GM10248 (cell line): ENCODE measurements around the gene CXorf65.

ENCODE experiments used
- CTCF ChIA-PET: fragments of 300-600 bp; sonication (Branson Sonifier 250); formaldehyde crosslinking; extraction: SDS; loops from one replicate; lab custom pipeline; 2021; ENCODE audit warnings: antibody characterized with exemption; lab: Yijun Ruan, JAX
- POLR2A ChIA-PET: fragments of 350-650 bp; sonication (Branson Sonifier 250); formaldehyde crosslinking; extraction: SDS; loops from one replicate; lab custom pipeline; 2020; ENCODE audit warnings: antibody characterized with exemption; lab: Yijun Ruan, JAX
- DNase-seq: peaks from one replicate; pipeline ENCODE4 v3.0.0; 2012; ENCODE audit errors: extremely low spot score
- TF ChIP-seq, protein P1 (sequence below): IDR thresholded peaks from 2 replicates; pipeline ENCODE4 v1.5.1; 2012; ENCODE audit warnings: mild to moderate bottlenecking, low read depth; ENCODE audit errors: extremely low read depth, missing control alignments, control extremely low read depth

Gene CXorf65

GRCh38 chrX:71106427-71106826 is at the start of gene CXorf65:
Gene CXorf65 (minus strand): TSS chrX:71106740. CDS start chrX:71106556, 184 bp downstream.
- ChIA-PET POLR2A (no interaction called here), CTCF (interaction anchor here (0.7 to 1.8 kb wide), 2 partner anchors 21 to 23 kb away, joined by 3 to 9 read pairs; no protein-coding TSS in a partner anchor)
- DNase-seq = no peak
- TF ChIP-seq, protein P1, sequence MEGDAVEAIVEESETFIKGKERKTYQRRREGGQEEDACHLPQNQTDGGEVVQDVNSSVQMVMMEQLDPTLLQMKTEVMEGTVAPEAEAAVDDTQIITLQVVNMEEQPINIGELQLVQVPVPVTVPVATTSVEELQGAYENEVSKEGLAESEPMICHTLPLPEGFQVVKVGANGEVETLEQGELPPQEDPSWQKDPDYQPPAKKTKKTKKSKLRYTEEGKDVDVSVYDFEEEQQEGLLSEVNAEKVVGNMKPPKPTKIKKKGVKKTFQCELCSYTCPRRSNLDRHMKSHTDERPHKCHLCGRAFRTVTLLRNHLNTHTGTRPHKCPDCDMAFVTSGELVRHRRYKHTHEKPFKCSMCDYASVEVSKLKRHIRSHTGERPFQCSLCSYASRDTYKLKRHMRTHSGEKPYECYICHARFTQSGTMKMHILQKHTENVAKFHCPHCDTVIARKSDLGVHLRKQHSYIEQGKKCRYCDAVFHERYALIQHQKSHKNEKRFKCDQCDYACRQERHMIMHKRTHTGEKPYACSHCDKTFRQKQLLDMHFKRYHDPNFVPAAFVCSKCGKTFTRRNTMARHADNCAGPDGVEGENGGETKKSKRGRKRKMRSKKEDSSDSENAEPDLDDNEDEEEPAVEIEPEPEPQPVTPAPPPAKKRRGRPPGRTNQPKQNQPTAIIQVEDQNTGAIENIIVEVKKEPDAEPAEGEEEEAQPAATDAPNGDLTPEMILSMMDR = no peak

GRCh38 chrX:71154641-71155040 is 48.1 kb upstream of the CXorf65 start:
- no peak for DNase-seq
- TF ChIP-seq, protein P1 = no peak
- CTCF ChIA-PET = no interaction called here
- POLR2A ChIA-PET = no interaction called here

- POLR2A ChIA-PET = no interaction called here
- CTCF ChIA-PET = no interaction called here
- TF ChIP-seq, protein P1 = no peak
- DNase-seq = no peak
These were observed 47.7 kb upstream of the CXorf65 start for GRCh38 chrX:71154196-71154595.

GRCh38 chrX:71151366-71151765 is 44.8 kb upstream of the CXorf65 start:
- CTCF ChIA-PET = no interaction called here
- TF ChIP-seq, protein P1 = no peak
- no peak for DNase-seq
- POLR2A ChIA-PET = no interaction called here

DNA sequence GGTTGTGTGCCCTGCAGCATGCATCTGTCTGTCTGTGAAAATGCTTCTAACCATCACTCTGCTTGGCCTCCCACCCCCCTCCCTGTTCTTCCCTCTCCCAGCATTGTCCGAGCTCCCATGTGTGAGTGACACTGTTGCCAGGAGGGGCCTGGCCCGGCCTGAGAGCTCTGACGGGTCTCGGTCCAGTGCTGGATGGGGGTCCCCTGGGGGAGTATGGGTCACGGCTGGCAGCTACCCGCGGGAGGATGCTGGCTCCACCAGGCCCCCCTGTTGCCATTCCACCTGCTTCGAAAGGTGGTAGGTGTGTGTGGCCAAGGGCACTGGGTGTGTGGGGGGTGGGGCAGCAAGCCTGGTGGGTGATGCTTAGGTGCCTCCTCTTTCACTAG is 41.7 kb upstream of the CXorf65 start:
- CTCF ChIA-PET = no interaction called here
- no peak for DNase-seq
- POLR2A ChIA-PET = no interaction called here
- TF ChIP-seq, protein P1 = no peak

DNA sequence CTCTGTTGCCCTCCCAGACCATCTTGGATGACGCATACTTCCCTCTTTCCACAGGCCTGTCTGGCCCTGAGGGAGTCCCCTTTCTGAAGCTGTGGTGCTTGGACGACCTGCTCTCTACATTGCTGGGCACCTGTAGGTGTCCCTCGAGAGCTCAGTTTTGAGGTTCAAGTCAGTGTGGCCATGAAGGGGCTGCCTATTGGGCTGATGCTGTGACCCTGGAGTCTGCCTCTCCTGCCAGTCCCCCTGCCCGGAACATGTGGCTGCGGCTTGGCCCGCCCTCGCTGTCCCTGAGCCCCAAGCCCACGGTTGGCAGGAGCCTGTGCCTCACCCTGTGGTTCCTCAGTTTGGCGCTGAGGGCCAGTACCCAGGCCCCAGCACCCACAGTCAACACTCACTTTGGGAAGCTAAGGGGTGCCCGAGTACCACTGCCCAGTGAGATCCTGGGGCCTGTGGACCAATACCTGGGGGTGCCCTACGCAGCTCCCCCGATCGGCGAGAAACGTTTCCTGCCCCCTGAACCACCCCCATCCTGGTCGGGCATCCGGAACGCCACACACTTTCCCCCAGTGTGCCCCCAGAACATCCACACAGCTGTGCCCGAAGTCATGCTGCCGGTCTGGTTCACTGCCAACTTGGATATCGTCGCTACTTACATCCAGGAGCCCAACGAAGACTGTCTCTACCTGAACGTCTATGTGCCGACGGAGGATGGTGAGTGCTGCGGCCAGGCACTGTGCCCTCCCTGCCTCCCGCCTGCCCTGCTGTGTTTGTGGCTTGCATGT is 41.1 kb upstream of the CXorf65 start:
- no peak for DNase-seq
- CTCF ChIA-PET = no interaction called here
- POLR2A ChIA-PET = no interaction called here
- TF ChIP-seq, protein P1 = no peak
